Measurements from ENCODE around the gene ZFP30. TPM values are rescaled to one million over a fixed set of nuclear protein-coding genes. Genes with fewer than 3 reads are reported as not detected.

ZFP30 gene
- 1 to 10 TPM; 5.7 to 6.8 TPM for total RNA-seq

- TF ChIP-seq POLR2AphosphoS5 (IDR thresholded peaks at IDR 0.05) (peak; percentile 60), POLR2A (IDR thresholded peaks at IDR 0.05) (no peak), CTCF (IDR thresholded peaks at IDR 0.05) (no peak)
- peak within 1 kb of the TSS; percentile 71 to 80 for H3K4me3 ChIP-seq
- under 1% methylated on average over 21 of the region's 34 CpGs for WGBS
- H3K27me3 ChIP-seq (replicated peaks; ENCODE audit: insufficient read depth), result no peaks in the 10 kb centered on the region
- DNase-seq (ENCODE audit: low spot score), result peak; percentile 92
- H3K9me3 ChIP-seq, result no peaks in the 10 kb centered on the region
- H3K27ac ChIP-seq, result peak within 1 kb of the TSS; percentile 95 to 98
- H3K36me3 ChIP-seq, result no peaks in the 10 kb centered on the region
- intact Hi-C loops (cut with DNase I), result loop anchor here (5.0 to 10.0 kb wide), 2 partner anchors 37 to 280 kb away; partner anchors contain the start of gene ZNF527
- no peaks in the 10 kb centered on the region for H3K4me1 ChIP-seq (replicated peaks)
These were observed at the start of gene ZFP30 for GRCh38 chr19:37655301-37655688. TSS of gene ZFP30 (minus strand) at chr19:37655465. CDS start at chr19:37647822, 7,643 bp downstream.

GRCh38 chr19:37699057-37699456 lies 43.8 kb upstream of the ZFP30 start:
- Histone ChIP-seq H3K4me1 (replicated peaks) (no peaks in the 10 kb centered on the region), H3K36me3 (no peaks in the 10 kb centered on the region), H3K4me3 (no peak overlapping the region), H3K9me3 (no peaks in the 10 kb centered on the region), H3K27ac (no peak overlapping the region), H3K27me3 (replicated peaks; ENCODE audit: insufficient read depth) (no peaks in the 10 kb centered on the region)
- no peak for DNase-seq (ENCODE audit: low spot score)
- 83% methylated on average over 5 of the region's 5 CpGs for WGBS
- intact Hi-C loops (cut with DNase I), result no loop called here
- TF ChIP-seq CTCF (IDR thresholded peaks at IDR 0.05) (no peak), POLR2AphosphoS5 (IDR thresholded peaks at IDR 0.05) (no peak), POLR2A (IDR thresholded peaks at IDR 0.05) (no peak)

GRCh38 chr19:37698216-37698615 lies 43.0 kb upstream of the ZFP30 start:
- no peak overlapping the region for H3K4me3 ChIP-seq
- no peaks in the 10 kb centered on the region for H3K9me3 ChIP-seq
- H3K27me3 ChIP-seq (replicated peaks; ENCODE audit: insufficient read depth), result no peaks in the 10 kb centered on the region
- no peak for TF ChIP-seq POLR2A (IDR thresholded peaks at IDR 0.05)
- TF ChIP-seq CTCF (IDR thresholded peaks at IDR 0.05), result no peak
- TF ChIP-seq POLR2AphosphoS5 (IDR thresholded peaks at IDR 0.05), result no peak
- H3K27ac ChIP-seq, result no peak overlapping the region
- no peak for DNase-seq (ENCODE audit: low spot score)
- 98% methylated on average over 6 of the region's 6 CpGs for WGBS
- H3K4me1 ChIP-seq (replicated peaks), result no peaks in the 10 kb centered on the region
- H3K36me3 ChIP-seq, result no peaks in the 10 kb centered on the region
- intact Hi-C loops (cut with DNase I), result no loop called here

GRCh38 chr19:37695144-37695899 lies 40.1 kb upstream of the ZFP30 start:
- H3K27ac ChIP-seq, result no peak overlapping the region
- no peak overlapping the region for H3K4me3 ChIP-seq
- no peak for DNase-seq (ENCODE audit: low spot score)
- TF ChIP-seq CTCF (IDR thresholded peaks at IDR 0.05) (no peak), POLR2AphosphoS5 (IDR thresholded peaks at IDR 0.05) (no peak), POLR2A (IDR thresholded peaks at IDR 0.05) (no peak)
- H3K36me3 ChIP-seq, result no peaks in the 10 kb centered on the region
- no peaks in the 10 kb centered on the region for H3K27me3 ChIP-seq (replicated peaks; ENCODE audit: insufficient read depth)
- no peaks in the 10 kb centered on the region for H3K4me1 ChIP-seq (replicated peaks)
- intact Hi-C loops (cut with DNase I), result no loop called here
- 76% methylated on average over 3 of the region's 3 CpGs for WGBS
- H3K9me3 ChIP-seq, result no peaks in the 10 kb centered on the region
